Measurements from ENCODE around the gene TUBGCP2. TPM values are rescaled to one million over a fixed set of nuclear protein-coding genes. Genes with fewer than 3 reads are reported as not detected.
A peak's percentile ranks its signal among the peaks of the same experiment; 100 is the strongest.
"Not testable (repeated sequence)": the region's sequence is repeated elsewhere in the genome, so short reads cannot be mapped to it uniquely, and the experiment has no call there.

The TUBGCP2 gene
- total and polyA plus RNA-seq, 9 of the 15 experiments (the other 6 are each of a cell fraction or from before 2014, with no cell fraction given): 4.3 to 56.6 (median 28.4) TPM

DNA sequence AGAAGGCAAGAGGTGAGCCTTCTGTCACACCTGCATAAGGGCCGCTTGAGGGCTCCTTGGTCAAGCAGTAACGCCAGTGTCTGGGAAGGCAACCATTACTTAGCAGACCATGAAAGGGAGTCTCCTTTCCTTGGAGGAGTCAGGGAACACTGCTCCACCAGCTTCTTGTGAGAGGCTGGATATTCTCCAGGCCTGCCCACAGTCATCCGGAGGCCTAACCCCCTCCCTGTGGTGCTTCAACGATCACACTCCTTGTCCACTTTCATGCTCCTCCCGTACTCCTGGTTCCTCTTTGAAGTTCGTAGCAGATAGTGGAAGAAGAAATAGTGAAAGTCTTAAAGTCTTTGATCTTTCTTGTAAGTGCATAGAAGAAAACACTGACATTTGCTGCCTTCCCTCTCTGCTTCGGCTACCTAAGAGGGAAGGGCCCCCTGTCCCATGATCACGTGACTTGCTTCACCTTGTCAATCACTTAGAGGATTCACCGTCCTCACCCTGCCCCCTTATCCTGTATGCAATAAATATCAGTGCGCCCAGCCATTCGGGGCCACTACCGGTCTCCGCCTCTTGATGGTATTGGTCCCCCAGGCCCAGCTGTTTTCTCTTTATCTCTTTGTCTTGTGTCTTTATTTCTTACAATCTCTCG, 13.5 kb upstream of the TUBGCP2 start:
- ATAC-seq; H3K4me3 ChIP-seq; CTCF ChIA-PET (ENCODE audit: low intra/inter-chr PET ratio); H3K4me2 ChIP-seq (ENCODE audit: insufficient read depth, low read length); H3K27me3 ChIP-seq (ENCODE audit: control insufficient read depth in 2 of 2, insufficient read depth in 2 of 2, low read length in 2 of 2); H4K20me1 ChIP-seq (replicated peaks; ENCODE audit: control insufficient read depth, insufficient read depth, low read length); H2AFZ ChIP-seq (ENCODE audit: low read depth, low read length); FAIRE-seq; H3K9me3 ChIP-seq (replicated peaks; ENCODE audit: control insufficient read depth, insufficient read depth, low read depth, low read length); BruUV-seq (replicated peaks); H3K79me2 ChIP-seq (ENCODE audit: control insufficient read depth, insufficient read depth, low read length); H3K9ac ChIP-seq (ENCODE audit: insufficient read depth in 1 of 2, low read depth in 2 of 2, low read length in 2 of 2); H3K36me3 ChIP-seq (ENCODE audit: control insufficient read depth, insufficient read depth, low read length); in situ Hi-C loops (cut with MboI); POLR2A ChIA-PET; H3K27ac ChIP-seq (ENCODE audit: extremely low read depth, low read depth, low read length); H3K9me1 ChIP-seq (ENCODE audit: control insufficient read depth, insufficient read depth, low read length); DNase-seq (ENCODE audit: extremely low read depth in 1 of 4, low spot score in 3 of 4); TF ChIP-seq TOE1 (CRISPR knock-in tag; IDR thresholded peaks at IDR 0.05; ENCODE audit: borderline replicate concordance, low read depth): not testable (repeated sequence)
- intact Hi-C loops (cut with micrococcal nuclease): loop anchor here (10.0 kb wide), 2 partner anchors 73 to 163 kb away; partner anchors contain the start of gene MTG1
- whole genome bisulfite sequencing (ENCODE audit: insufficient coverage, low coverage, missing lambda C conversion rate): 21% methylated on average over 6 of the region's 14 CpGs
- peaks cover 0 to 45% of the 10 kb centered on the region in 2 experiments; a peak in 3 of 5 replicates for H3K4me1 ChIP-seq (replicated peaks in 1 of 2; ENCODE audit: control insufficient read depth in 2 of 2, insufficient read depth in 2 of 2, low read length in 2 of 2)
- TF ChIP-seq TOE1 (IDR thresholded peaks at IDR 0.05; ENCODE audit: borderline replicate concordance): peak; percentile 67; the same call in 1 of the 2 replicates
- TF ChIP-seq RAD51 (IDR thresholded peaks at IDR 0.05; ENCODE audit: borderline replicate concordance, low read depth): peak; percentile 76
- TF ChIP-seq TFE3 (CRISPR knock-in tag; IDR thresholded peaks at IDR 0.05): peak; percentile 80
- TF ChIP-seq, protein P1, sequence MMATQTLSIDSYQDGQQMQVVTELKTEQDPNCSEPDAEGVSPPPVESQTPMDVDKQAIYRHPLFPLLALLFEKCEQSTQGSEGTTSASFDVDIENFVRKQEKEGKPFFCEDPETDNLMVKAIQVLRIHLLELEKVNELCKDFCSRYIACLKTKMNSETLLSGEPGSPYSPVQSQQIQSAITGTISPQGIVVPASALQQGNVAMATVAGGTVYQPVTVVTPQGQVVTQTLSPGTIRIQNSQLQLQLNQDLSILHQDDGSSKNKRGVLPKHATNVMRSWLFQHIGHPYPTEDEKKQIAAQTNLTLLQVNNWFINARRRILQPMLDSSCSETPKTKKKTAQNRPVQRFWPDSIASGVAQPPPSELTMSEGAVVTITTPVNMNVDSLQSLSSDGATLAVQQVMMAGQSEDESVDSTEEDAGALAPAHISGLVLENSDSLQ (IDR thresholded peaks at IDR 0.05): peak; percentile 40
